Stomach (tissue), 4 donors: ENCODE results near the gene GNB4.

Experiments
- POLR2A ChIP-seq, 4 donors: fragments of 450-650 bp; IDR thresholded peaks; one replicate each; pipeline ENCODE4 v1.6.1; 2016; ENCODE audit warnings: antibody characterized with exemption in 4 of 4, control low read depth in 2 of 4, mild to moderate bottlenecking in 1 of 4, moderate library complexity in 1 of 4
- POLR2AphosphoS5 ChIP-seq, 3 donors: sonication (generic); formaldehyde crosslinking; IDR thresholded peaks; one replicate each; pipeline ENCODE4 v1.6.1; 2016; ENCODE audit warnings: antibody characterized with exemption in 3 of 3
- TF ChIP-seq, protein P1 (sequence below), 7 experiments: fragments of 450-650 bp in 4 of 7; fragments of 200-600 bp in 3 of 7; sonication (generic) in 3 of 7; IDR thresholded peaks; one replicate each; pipeline ENCODE4 v1.5.1; 2016 to 2019; ENCODE audit warnings: antibody characterized with exemption in 7 of 7, control low read depth in 2 of 7, mild to moderate bottlenecking in 1 of 7

DNA sequence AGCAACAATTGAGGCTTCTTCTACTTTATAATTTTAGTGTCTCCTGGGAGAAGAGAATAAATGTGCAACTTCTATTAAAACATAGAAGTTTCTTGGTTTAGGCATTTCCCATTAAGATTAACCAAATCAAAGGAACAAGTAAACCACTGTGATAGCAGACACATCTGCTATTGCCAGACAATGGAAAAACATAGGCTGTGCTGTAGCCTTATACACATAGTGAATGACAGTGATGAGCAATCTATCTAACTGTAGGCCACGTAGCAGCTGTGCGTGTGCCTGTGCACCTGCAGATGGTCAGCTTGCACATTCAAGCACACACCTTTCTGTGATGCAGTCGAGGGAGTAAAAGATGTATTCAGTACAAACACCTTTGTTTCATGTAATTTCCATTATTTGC lies 32.7 kb downstream of the GNB4 start:
- TF ChIP-seq, protein P1, sequence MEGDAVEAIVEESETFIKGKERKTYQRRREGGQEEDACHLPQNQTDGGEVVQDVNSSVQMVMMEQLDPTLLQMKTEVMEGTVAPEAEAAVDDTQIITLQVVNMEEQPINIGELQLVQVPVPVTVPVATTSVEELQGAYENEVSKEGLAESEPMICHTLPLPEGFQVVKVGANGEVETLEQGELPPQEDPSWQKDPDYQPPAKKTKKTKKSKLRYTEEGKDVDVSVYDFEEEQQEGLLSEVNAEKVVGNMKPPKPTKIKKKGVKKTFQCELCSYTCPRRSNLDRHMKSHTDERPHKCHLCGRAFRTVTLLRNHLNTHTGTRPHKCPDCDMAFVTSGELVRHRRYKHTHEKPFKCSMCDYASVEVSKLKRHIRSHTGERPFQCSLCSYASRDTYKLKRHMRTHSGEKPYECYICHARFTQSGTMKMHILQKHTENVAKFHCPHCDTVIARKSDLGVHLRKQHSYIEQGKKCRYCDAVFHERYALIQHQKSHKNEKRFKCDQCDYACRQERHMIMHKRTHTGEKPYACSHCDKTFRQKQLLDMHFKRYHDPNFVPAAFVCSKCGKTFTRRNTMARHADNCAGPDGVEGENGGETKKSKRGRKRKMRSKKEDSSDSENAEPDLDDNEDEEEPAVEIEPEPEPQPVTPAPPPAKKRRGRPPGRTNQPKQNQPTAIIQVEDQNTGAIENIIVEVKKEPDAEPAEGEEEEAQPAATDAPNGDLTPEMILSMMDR (IDR thresholded peaks at IDR 0.05) = no peak
- TF ChIP-seq POLR2A (IDR thresholded peaks at IDR 0.05) (no peak), POLR2AphosphoS5 (IDR thresholded peaks at IDR 0.05) (no peak)
